Measurements from ENCODE around the gene SLC37A4. TPM values are rescaled to one million over a fixed set of nuclear protein-coding genes. Genes with fewer than 3 reads are reported as not detected.

The SLC37A4 gene
- 21.2 and 22.8 TPM in 2 replicates for polyA plus RNA-seq (2011; rRNA removed)
- polyA plus RNA-seq (2012; cell fraction: cytosol; rRNA removed), result 15.9 and 20.1 TPM in 2 replicates
- 42.8 and 46.0 TPM in 2 replicates for polyA plus RNA-seq (2012; cell fraction: nucleus; rRNA removed)
- 12.7 to 15.5 TPM (median 14.0 TPM) in 3 replicates for polyA plus RNA-seq (2017; fragmentation: RNase III; extraction: RNeasy Plus Mini Kit Qiagen cat#74134 plus additional on column Dnase treatment)
- 26.0 and 30.3 TPM in 2 replicates for polyA minus RNA-seq (2011; rRNA and poly(A)+ RNA removed)

GRCh38 chr11:119030329-119031047, at the start of gene SLC37A4:
TSS of gene SLC37A4 (minus strand) at chr11:119030877.
- ChIA-PET CTCF (interaction anchor here (0.6 to 2.4 kb wide), 8 partner anchors 9 to 53 kb away, joined by 3 to 11 read pairs (median 7); partner anchors contain the start of genes RPS25 and TRAPPC4), POLR2A (no interaction called here)
- TF ChIP-seq MAZ (IDR thresholded peaks at IDR 0.05; ENCODE audit: borderline replicate concordance, low read depth, low read length) (0 out of 2 replicates have a peak, but pooled peaks have one; percentile 48), MYC (IDR thresholded peaks at IDR 0.05; ENCODE audit: borderline replicate concordance, low read length) (peak; percentile 57; the same call in 1 of the 2 replicates), MAX (IDR thresholded peaks at IDR 0.05) (peak; percentile 99), HOXA7 (CRISPR knock-in tag; IDR thresholded peaks at IDR 0.05) (no peak), POLR2A (IDR thresholded peaks at IDR 0.05; ENCODE audit: low read length) (peak; percentile 56; the same call in 1 of the 2 replicates), NR3C1 (IDR thresholded peaks at IDR 0.05) (no peak), RAD21 (conservative IDR thresholded peaks at IDR 0.05 in 1 of 2, IDR thresholded peaks at IDR 0.05 in 1 of 2) (peak; percentile 43; a peak in 2 of 5 replicates), EHMT2 (IDR thresholded peaks at IDR 0.05; ENCODE audit: low read depth) (no peak)
- TF ChIP-seq, protein P1, sequence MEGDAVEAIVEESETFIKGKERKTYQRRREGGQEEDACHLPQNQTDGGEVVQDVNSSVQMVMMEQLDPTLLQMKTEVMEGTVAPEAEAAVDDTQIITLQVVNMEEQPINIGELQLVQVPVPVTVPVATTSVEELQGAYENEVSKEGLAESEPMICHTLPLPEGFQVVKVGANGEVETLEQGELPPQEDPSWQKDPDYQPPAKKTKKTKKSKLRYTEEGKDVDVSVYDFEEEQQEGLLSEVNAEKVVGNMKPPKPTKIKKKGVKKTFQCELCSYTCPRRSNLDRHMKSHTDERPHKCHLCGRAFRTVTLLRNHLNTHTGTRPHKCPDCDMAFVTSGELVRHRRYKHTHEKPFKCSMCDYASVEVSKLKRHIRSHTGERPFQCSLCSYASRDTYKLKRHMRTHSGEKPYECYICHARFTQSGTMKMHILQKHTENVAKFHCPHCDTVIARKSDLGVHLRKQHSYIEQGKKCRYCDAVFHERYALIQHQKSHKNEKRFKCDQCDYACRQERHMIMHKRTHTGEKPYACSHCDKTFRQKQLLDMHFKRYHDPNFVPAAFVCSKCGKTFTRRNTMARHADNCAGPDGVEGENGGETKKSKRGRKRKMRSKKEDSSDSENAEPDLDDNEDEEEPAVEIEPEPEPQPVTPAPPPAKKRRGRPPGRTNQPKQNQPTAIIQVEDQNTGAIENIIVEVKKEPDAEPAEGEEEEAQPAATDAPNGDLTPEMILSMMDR (IDR thresholded peaks at IDR 0.05), result peak; percentile 61
- TF ChIP-seq, protein P2, sequence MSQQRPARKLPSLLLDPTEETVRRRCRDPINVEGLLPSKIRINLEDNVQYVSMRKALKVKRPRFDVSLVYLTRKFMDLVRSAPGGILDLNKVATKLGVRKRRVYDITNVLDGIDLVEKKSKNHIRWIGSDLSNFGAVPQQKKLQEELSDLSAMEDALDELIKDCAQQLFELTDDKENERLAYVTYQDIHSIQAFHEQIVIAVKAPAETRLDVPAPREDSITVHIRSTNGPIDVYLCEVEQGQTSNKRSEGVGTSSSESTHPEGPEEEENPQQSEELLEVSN (IDR thresholded peaks at IDR 0.05; ENCODE audit: borderline replicate concordance, low read depth), result peak; percentile 99
- Histone ChIP-seq H3K4me1 (peaks cover 12% of the 10 kb centered on the region), H3K27ac (peak within 1 kb of the TSS; percentile 82 to 92), H3K9me3 (no peaks in the 10 kb centered on the region), H3K4me3 (peak within 1 kb of the TSS; percentile 85), H3K4me2 (peak within 1 kb of the TSS; percentile 97)
- DNase-seq (ENCODE audit: low read depth in 1 of 2, low spot score in 1 of 2) (peak; percentile 80 to 97), FAIRE-seq (no peak), ATAC-seq (peak; percentile 91 to 95)
- whole genome bisulfite sequencing (ENCODE audit: missing lambda C conversion rate), result 1% methylated on average over 29 of the region's 67 CpGs

DNA sequence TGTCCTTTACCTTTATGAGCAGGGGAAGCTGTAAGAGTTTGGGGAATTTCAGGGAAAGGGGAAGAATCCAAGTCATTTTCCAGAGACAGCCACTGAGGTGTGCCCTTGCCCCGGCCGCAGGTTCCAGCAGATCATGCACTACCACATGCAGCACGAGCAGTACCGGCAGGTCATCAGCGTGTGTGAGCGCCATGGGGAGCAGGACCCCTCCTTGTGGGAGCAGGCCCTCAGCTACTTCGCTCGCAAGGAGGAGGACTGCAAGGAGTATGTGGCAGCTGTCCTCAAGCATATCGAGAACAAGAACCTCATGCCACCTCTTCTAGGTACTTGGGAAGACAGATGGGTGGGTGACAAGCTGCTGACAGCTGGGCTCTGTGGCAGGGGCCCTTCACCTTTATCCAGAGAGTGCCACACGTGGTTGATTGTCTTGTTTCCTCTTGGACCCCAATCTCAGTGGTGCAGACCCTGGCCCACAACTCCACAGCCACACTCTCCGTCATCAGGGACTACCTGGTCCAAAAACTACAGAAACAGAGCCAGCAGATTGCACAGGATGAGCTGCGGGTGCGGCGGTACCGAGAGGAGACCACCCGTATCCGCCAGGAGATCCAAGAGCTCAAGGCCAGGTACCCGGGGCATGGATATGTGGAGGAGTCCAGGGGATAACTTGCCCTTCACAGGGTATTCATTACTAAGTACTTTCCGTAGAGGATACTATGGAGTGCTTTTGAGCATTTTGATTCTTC, 48.2 kb upstream of the SLC37A4 start:
- ChIA-PET CTCF (interaction anchor here (0.7 to 1.2 kb wide), 2 partner anchors 47 to 124 kb away, joined by 3 to 4 read pairs; no protein-coding TSS in a partner anchor), POLR2A (no interaction called here)
- no peak overlapping the region for H3K4me3 ChIP-seq
- ATAC-seq (no peak), DNase-seq (ENCODE audit: low read depth in 1 of 2, low spot score in 1 of 2) (no peak), FAIRE-seq (no peak)
- H3K4me2 ChIP-seq, result no peak overlapping the region
- 90% methylated on average over 19 of the region's 19 CpGs for WGBS (ENCODE audit: missing lambda C conversion rate)
- H3K9me3 ChIP-seq, result no peaks in the 10 kb centered on the region
- TF ChIP-seq MAFK (IDR thresholded peaks at IDR 0.05; ENCODE audit: partially characterized antibody), result no peak
- TF ChIP-seq PBX3 (IDR thresholded peaks at IDR 0.05), result no peak
- TF ChIP-seq, protein P3, sequence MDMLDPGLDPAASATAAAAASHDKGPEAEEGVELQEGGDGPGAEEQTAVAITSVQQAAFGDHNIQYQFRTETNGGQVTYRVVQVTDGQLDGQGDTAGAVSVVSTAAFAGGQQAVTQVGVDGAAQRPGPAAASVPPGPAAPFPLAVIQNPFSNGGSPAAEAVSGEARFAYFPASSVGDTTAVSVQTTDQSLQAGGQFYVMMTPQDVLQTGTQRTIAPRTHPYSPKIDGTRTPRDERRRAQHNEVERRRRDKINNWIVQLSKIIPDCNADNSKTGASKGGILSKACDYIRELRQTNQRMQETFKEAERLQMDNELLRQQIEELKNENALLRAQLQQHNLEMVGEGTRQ (IDR thresholded peaks at IDR 0.05), result no peak
- TF ChIP-seq HOXA7 (CRISPR knock-in tag; IDR thresholded peaks at IDR 0.05), result no peak
- TF ChIP-seq HDAC2 (IDR thresholded peaks at IDR 0.05), result no peak
- H3K4me1 ChIP-seq, result no peaks in the 10 kb centered on the region
- H3K27ac ChIP-seq, result no peak overlapping the region

DNA sequence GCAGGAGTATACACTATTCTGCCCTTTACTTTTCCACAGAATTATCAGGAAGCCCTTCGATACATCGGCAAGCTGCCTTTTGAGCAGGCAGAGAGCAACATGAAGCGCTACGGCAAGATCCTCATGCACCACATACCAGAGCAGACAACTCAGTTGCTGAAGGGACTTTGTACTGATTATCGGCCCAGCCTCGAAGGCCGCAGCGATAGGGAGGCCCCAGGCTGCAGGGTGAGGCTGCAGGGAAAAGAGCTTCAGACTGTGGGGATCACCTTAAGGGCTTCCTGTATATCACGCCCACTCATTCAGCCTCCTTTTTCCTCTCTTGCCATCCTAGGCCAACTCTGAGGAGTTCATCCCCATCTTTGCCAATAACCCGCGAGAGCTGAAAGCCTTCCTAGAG, 47.2 kb upstream of the SLC37A4 start:
- TF ChIP-seq KDM5A (IDR thresholded peaks at IDR 0.05) (no peak), EP300 (IDR thresholded peaks at IDR 0.05) (no peak), HOXB5 (CRISPR knock-in tag; IDR thresholded peaks at IDR 0.05) (no peak), KDM1A (IDR thresholded peaks at IDR 0.05; ENCODE audit: low read depth) (no peak)
- TF ChIP-seq, protein P4, sequence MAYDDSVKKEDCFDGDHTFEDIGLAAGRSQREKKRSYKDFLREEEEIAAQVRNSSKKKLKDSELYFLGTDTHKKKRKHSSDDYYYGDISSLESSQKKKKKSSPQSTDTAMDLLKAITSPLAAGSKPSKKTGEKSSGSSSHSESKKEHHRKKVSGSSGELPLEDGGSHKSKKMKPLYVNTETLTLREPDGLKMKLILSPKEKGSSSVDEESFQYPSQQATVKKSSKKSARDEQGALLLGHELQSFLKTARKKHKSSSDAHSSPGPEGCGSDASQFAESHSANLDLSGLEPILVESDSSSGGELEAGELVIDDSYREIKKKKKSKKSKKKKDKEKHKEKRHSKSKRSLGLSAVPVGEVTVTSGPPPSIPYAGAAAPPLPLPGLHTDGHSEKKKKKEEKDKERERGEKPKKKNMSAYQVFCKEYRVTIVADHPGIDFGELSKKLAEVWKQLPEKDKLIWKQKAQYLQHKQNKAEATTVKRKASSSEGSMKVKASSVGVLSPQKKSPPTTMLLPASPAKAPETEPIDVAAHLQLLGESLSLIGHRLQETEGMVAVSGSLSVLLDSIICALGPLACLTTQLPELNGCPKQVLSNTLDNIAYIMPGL (CRISPR knock-in tag; IDR thresholded peaks at IDR 0.05; ENCODE audit: borderline replicate concordance), result no peak
- Histone ChIP-seq H3K9me3 (no peaks in the 10 kb centered on the region), H3K4me2 (no peak overlapping the region), H3K4me3 (no peak overlapping the region), H3K27ac (no peak overlapping the region), H3K4me1 (no peaks in the 10 kb centered on the region)
- FAIRE-seq (no peak), ATAC-seq (no peak), DNase-seq (ENCODE audit: low read depth in 1 of 2, low spot score in 1 of 2) (no peak)
- CTCF ChIA-PET, result interaction anchor here (0.7 to 1.2 kb wide), 2 partner anchors 46 to 1668 kb away, joined by 3 to 4 read pairs; no protein-coding TSS in a partner anchor
- POLR2A ChIA-PET, result no interaction called here
- 97% methylated on average over 9 of the region's 11 CpGs for WGBS (ENCODE audit: missing lambda C conversion rate)

Data from A549 (cell line).